ENCODE data around the gene ADCY2.

GRCh38 chr5:7537573-7537972 lies 141.6 kb downstream of the ADCY2 start:
- TF ChIP-seq CTCF (optimal IDR thresholded peaks at IDR 0.05 in 1 of 3, IDR thresholded peaks at IDR 0.05 in 1 of 3, conservative IDR thresholded peaks at IDR 0.05 in 1 of 3; ENCODE audit: extremely low read depth in 1 of 3, insufficient read depth in 2 of 3, low read length in 3 of 3) (no peak), EZH2 (IDR thresholded peaks at IDR 0.05; ENCODE audit: low read length) (no peak)

Data from keratinocyte (primary cell).